ENCODE data around the gene C10orf95. TPM values are rescaled to one million over a fixed set of nuclear protein-coding genes. Genes with fewer than 3 reads are reported as not detected.

C10orf95 gene
- polyA plus RNA-seq, 2 of the 4 experiments (the other 2 are of a cell fraction) = 0.12 to 0.13 TPM

DNA sequence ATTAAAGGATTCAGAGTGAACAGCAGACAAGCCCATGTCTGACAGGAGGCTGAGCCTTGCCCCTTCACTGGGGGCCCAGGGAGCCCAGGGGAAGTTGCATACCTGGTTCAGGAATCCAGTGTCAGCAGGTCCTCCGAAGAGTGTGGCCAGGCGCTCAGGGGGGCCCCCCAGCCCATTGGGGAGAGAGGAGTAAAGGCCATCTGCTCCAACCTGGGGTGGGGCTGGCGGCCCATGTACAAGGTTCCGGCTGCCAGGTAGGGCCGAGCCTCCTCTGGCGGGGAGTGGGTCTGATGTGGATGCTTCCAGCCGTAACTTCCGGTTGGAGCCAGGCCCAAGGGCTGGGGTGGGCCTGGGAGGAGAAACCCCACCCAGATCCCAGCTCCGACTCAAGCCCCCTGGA is 35.1 kb downstream of the C10orf95 start:
- TF ChIP-seq HDAC2 (IDR thresholded peaks at IDR 0.05) (no peak), ZC3H11A (IDR thresholded peaks at IDR 0.05) (no peak)
- H3K9me3 ChIP-seq = no peaks in the 10 kb centered on the region
- H3K4me3 ChIP-seq = no peak overlapping the region
- POLR2A ChIA-PET = interaction anchor here (0.7 kb wide), 1 partner anchor 16 kb away, joined by 3 read pairs; the partner anchor contains the start of gene CUEDC2
- no peak for FAIRE-seq
- H3K27ac ChIP-seq = no peak overlapping the region
- no peak overlapping the region for H3K4me2 ChIP-seq
- CTCF ChIA-PET = interaction anchor here (0.9 to 7.7 kb wide), 3 partner anchors 12 to 23 kb away, joined by 4 to 90 read pairs (median 72); no protein-coding TSS in a partner anchor
- H3K4me1 ChIP-seq = peaks cover 16% of the 10 kb centered on the region; the same call in 2 of the 3 replicates
- no peak for DNase-seq (ENCODE audit: low read depth in 1 of 2, low spot score in 1 of 2)
- WGBS (ENCODE audit: missing lambda C conversion rate) = 60% methylated on average over 8 of the region's 9 CpGs
- ATAC-seq = no peak

DNA sequence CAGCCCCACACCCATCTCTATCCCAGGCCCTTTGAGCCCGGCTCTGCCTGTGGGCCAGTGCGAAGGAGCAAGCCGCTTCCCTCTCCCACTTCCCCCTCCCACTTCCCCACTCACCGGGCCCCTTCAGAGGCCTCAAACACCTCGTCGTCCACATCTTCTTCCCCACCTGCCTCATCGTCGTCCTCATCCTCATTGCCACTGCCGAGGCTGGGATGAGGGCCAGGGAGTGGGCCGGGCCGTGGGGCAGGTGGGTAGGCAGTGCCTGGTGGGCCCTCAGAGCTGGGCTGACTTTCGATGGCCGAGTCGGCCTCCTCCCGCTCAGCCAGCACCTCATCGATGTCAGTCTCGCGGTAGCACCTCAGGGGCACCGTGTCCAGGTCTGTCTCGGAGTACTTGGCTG is 36.6 kb downstream of the C10orf95 start:
- ATAC-seq (no peak), DNase-seq (ENCODE audit: low read depth in 1 of 2, low spot score in 1 of 2) (no peak), FAIRE-seq (no peak)
- Histone ChIP-seq H3K4me1 (peaks cover 10% of the 10 kb centered on the region; the same call in 2 of the 3 replicates), H3K4me2 (no peak overlapping the region), H3K27ac (no peak overlapping the region), H3K9me3 (no peaks in the 10 kb centered on the region), H3K4me3 (no peak overlapping the region)
- WGBS (ENCODE audit: missing lambda C conversion rate) = 57% methylated on average over 11 of the region's 20 CpGs
- POLR2A ChIA-PET = no interaction called here
- TF ChIP-seq ZC3H11A (IDR thresholded peaks at IDR 0.05) (no peak), POLR2AphosphoS2 (conservative IDR thresholded peaks at IDR 0.05; ENCODE audit: low read length) (no peak), CBX2 (IDR thresholded peaks at IDR 0.05; ENCODE audit: borderline replicate concordance, low read depth) (no peak), GATA3 (IDR thresholded peaks at IDR 0.05; ENCODE audit: borderline replicate concordance) (no peak)
- CTCF ChIA-PET = interaction anchor here (0.9 to 7.7 kb wide), 6 partner anchors 11 to 245 kb away, joined by 3 to 90 read pairs (median 6); no protein-coding TSS in a partner anchor

DNA sequence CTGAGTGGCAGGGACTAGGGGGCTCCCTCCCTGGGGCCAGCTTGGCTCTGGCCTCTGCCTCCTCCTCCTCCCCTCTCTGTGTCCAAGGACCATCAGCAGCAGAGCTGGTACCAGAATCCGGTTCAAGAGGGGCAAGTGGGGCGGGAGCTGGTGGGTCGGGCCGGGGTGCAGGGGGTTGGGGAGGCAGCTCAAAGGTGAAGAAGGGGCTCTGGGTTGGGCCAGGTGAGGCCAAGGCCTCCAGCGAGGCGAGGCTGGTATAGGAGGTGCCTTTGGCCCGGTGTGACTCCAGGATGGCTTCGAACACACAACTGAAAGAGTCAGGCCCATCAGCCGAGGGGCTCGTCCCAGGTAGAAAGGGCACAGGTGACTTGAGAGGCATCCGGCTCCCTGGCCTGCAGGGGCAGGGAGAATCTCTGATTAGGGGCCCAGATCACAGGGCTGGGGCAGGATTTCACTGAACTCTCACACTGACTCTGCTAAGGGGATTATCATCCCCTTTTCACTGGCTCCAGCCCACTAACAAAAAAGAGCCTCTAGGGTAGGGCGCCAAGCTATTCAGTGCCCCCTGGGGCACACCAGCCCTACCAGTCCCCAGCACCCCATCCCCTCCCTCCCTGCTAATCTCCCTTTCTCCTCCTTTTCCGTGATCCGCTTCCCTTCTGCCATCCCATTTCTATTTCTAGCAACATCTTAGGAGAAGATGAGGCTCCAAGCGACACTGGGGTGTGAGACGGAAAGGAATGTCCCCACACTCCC is 37.4 kb downstream of the C10orf95 start:
- peaks cover 4% of the 10 kb centered on the region; the same call in 2 of the 3 replicates for H3K4me1 ChIP-seq
- FAIRE-seq (no peak), ATAC-seq (no peak), DNase-seq (ENCODE audit: low read depth in 1 of 2, low spot score in 1 of 2) (no peak)
- H3K27ac ChIP-seq = no peak overlapping the region
- no peak overlapping the region for H3K4me3 ChIP-seq
- no peak for TF ChIP-seq POLR2AphosphoS2 (conservative IDR thresholded peaks at IDR 0.05; ENCODE audit: low read length)
- TF ChIP-seq, protein P1, sequence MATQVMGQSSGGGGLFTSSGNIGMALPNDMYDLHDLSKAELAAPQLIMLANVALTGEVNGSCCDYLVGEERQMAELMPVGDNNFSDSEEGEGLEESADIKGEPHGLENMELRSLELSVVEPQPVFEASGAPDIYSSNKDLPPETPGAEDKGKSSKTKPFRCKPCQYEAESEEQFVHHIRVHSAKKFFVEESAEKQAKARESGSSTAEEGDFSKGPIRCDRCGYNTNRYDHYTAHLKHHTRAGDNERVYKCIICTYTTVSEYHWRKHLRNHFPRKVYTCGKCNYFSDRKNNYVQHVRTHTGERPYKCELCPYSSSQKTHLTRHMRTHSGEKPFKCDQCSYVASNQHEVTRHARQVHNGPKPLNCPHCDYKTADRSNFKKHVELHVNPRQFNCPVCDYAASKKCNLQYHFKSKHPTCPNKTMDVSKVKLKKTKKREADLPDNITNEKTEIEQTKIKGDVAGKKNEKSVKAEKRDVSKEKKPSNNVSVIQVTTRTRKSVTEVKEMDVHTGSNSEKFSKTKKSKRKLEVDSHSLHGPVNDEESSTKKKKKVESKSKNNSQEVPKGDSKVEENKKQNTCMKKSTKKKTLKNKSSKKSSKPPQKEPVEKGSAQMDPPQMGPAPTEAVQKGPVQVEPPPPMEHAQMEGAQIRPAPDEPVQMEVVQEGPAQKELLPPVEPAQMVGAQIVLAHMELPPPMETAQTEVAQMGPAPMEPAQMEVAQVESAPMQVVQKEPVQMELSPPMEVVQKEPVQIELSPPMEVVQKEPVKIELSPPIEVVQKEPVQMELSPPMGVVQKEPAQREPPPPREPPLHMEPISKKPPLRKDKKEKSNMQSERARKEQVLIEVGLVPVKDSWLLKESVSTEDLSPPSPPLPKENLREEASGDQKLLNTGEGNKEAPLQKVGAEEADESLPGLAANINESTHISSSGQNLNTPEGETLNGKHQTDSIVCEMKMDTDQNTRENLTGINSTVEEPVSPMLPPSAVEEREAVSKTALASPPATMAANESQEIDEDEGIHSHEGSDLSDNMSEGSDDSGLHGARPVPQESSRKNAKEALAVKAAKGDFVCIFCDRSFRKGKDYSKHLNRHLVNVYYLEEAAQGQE (IDR thresholded peaks at IDR 0.05) = no peak
- no peak for TF ChIP-seq POLR2A (IDR thresholded peaks at IDR 0.05; ENCODE audit: low read length)
- TF ChIP-seq TFCP2L1 (CRISPR knock-in tag; IDR thresholded peaks at IDR 0.05) = no peak
- TF ChIP-seq MAFK (IDR thresholded peaks at IDR 0.05; ENCODE audit: partially characterized antibody) = no peak
- no peak for TF ChIP-seq FOSL2 (IDR thresholded peaks at IDR 0.05)
- TF ChIP-seq FOSL2 (CRISPR knock-in tag; IDR thresholded peaks at IDR 0.05) = no peak
- TF ChIP-seq, protein P2, sequence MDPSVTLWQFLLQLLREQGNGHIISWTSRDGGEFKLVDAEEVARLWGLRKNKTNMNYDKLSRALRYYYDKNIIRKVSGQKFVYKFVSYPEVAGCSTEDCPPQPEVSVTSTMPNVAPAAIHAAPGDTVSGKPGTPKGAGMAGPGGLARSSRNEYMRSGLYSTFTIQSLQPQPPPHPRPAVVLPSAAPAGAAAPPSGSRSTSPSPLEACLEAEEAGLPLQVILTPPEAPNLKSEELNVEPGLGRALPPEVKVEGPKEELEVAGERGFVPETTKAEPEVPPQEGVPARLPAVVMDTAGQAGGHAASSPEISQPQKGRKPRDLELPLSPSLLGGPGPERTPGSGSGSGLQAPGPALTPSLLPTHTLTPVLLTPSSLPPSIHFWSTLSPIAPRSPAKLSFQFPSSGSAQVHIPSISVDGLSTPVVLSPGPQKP (IDR thresholded peaks at IDR 0.05; ENCODE audit: low read depth, low read length) = no peak
- TF ChIP-seq PHF8 (IDR thresholded peaks at IDR 0.05; ENCODE audit: borderline replicate concordance, low read depth) = no peak
- TF ChIP-seq MYC (IDR thresholded peaks at IDR 0.05; ENCODE audit: borderline replicate concordance, low read length) = no peak
- H3K4me2 ChIP-seq = no peak overlapping the region
- WGBS (ENCODE audit: missing lambda C conversion rate) = 70% methylated on average over 11 of the region's 16 CpGs
- H3K9me3 ChIP-seq = no peaks in the 10 kb centered on the region
- ChIA-PET POLR2A (no interaction called here), CTCF (interaction anchor here (1.0 to 7.7 kb wide), 8 partner anchors 8 to 245 kb away, joined by 3 to 90 read pairs (median 25); partner anchors contain the start of genes FBXL15 and NFKB2)

All from A549 (cell line).